Right cardiac atrium (tissue), 5 donors: Measurements from ENCODE around the gene TLE3. TPM values are rescaled to one million over a fixed set of nuclear protein-coding genes. Genes with fewer than 3 reads are reported as not detected.
A peak's percentile ranks its signal among the peaks of the same experiment; 100 is the strongest.

Source experiments
- ATAC-seq, 2 donors: fragments of 200-7000 bp; cut with Tn5 transposase; one replicate each; pipeline versions ENCODE4 v1.8.0 to v1.9.1; 2020; ENCODE audit warnings: moderate library complexity in 2 of 2, mild to moderate bottlenecking in 1 of 2
- DNase-seq, 3 donors: peaks; one replicate each; pipeline ENCODE4 v3.0.0-alpha.2; 2020
- H3K27ac ChIP-seq: one replicate; pipeline ENCODE4 v1.5.1; 2013; ENCODE audit warnings: mild to moderate bottlenecking, low read length, control low read depth, moderate library complexity
- H3K27me3 ChIP-seq: one replicate; pipeline ENCODE4 v1.6.1; 2013; ENCODE audit not compliant: control insufficient read depth, insufficient read depth
- H3K4me1 ChIP-seq: one replicate; pipeline ENCODE4 v1.6.1; 2013; ENCODE audit warnings: low read length; ENCODE audit not compliant: control insufficient read depth, insufficient read depth
- H3K4me3 ChIP-seq: one replicate; pipeline ENCODE4 v1.5.1; 2013; ENCODE audit warnings: low read length, control low read depth
- H3K9me3 ChIP-seq: one replicate; pipeline ENCODE4 v1.6.1; 2013; ENCODE audit warnings: low read length; ENCODE audit not compliant: control insufficient read depth
- WGBS: extraction: QIAGEN DNeasy Blood & Tissue Kit; methylation state at CpG from one replicate; pipeline ENCODE4 v1.1.7; 2013; 5-methylcytosine and 5-hydroxymethylcytosine counted together
- intact Hi-C, 4 donors: fragments of 100-400 bp; cut with DNase I; formaldehyde crosslinking; loops; one replicate each; pipeline versions ENCODE4 v1.11.0 to v1.14.0; 2022 to 2023
- polyA plus RNA-seq: library from polyadenylated mRNA; stranded (reverse); fragments of 200-250 nt; gene quantifications from one replicate; pipeline ENCODE4 v1.2.3, GENCODE V29; 2013
- total RNA-seq, 4 donors: library from RNA; stranded (reverse); fragmentation: NEBNext Ultra II Directional; extraction: Animal tissue kit (Norgen Biotek cat#: 25700); gene quantifications; one replicate each; pipeline ENCODE4 v1.2.1, GENCODE V29; 2021
- donor health status: healthy with polysubstance abuse.
- donor health status: DM: no; HTN: yes; CAD: no.
- donor health status: DM: no; HTN: no; CAD: no.
- donor health status: DM: no; HTN: yes; CAD: no; lungs with severe emphysema.
- donor health status: DM: yes; HTN: yes; CAD: no.

Gene TLE3
- total and polyA plus RNA-seq, 5 donors = 10.7 to 35.4 (median 23.5) TPM

GRCh38 chr15:70068783-70069565, 28.7 kb downstream of the TLE3 start:
- no peak for ATAC-seq
- intact Hi-C loops = no loop called here
- peaks cover 6% of the 10 kb centered on the region for H3K4me1 ChIP-seq

GRCh38 chr15:70067681-70068080, 30.0 kb downstream of the TLE3 start:
- no peak overlapping the region for H3K4me3 ChIP-seq
- ATAC-seq (no peak), DNase-seq (no peak)
- intact Hi-C loops = no loop called here
- H3K27ac ChIP-seq = no peak overlapping the region
- H3K4me1 ChIP-seq = peaks cover 6% of the 10 kb centered on the region
- WGBS = 79% methylated on average over 6 of the region's 6 CpGs
- no peaks in the 10 kb centered on the region for H3K9me3 ChIP-seq
- no peaks in the 10 kb centered on the region for H3K27me3 ChIP-seq

More at GRCh38 chr15:70068783-70069565, 28.7 kb downstream of the TLE3 start:
- no peak overlapping the region for H3K4me3 ChIP-seq
- WGBS = 76% methylated on average over 9 of the region's 9 CpGs
- H3K27me3 ChIP-seq = no peaks in the 10 kb centered on the region
- DNase-seq = peak in 1 of 3 donors; percentile 3
- no peak overlapping the region for H3K27ac ChIP-seq
- no peaks in the 10 kb centered on the region for H3K9me3 ChIP-seq

GRCh38 chr15:70067011-70067410, 30.7 kb downstream of the TLE3 start:
- Histone ChIP-seq H3K4me3 (no peak overlapping the region), H3K9me3 (no peaks in the 10 kb centered on the region), H3K27me3 (no peaks in the 10 kb centered on the region), H3K4me1 (peaks cover 6% of the 10 kb centered on the region), H3K27ac (no peak overlapping the region)
- DNase-seq = no peak
- intact Hi-C loops = no loop called here
- WGBS = 96% methylated on average over 2 of the region's 2 CpGs
- no peak for ATAC-seq

GRCh38 chr15:70066447-70066846, 31.3 kb downstream of the TLE3 start:
- DNase-seq (no peak), ATAC-seq (no peak)
- no peak overlapping the region for H3K27ac ChIP-seq
- no peaks in the 10 kb centered on the region for H3K9me3 ChIP-seq
- H3K4me3 ChIP-seq = no peak overlapping the region
- WGBS = 82% methylated on average over 5 of the region's 5 CpGs
- no peaks in the 10 kb centered on the region for H3K27me3 ChIP-seq
- H3K4me1 ChIP-seq = peaks cover 6% of the 10 kb centered on the region
- intact Hi-C loops = no loop called here

- DNase-seq = no peak
- peaks cover 6% of the 10 kb centered on the region for H3K4me1 ChIP-seq
- no peak overlapping the region for H3K4me3 ChIP-seq
- intact Hi-C loops = no loop called here
- ATAC-seq = no peak
- H3K27me3 ChIP-seq = no peaks in the 10 kb centered on the region
- no peak overlapping the region for H3K27ac ChIP-seq
- H3K9me3 ChIP-seq = no peaks in the 10 kb centered on the region
- 91% methylated on average over 12 of the region's 12 CpGs for WGBS
Observed at GRCh38 chr15:70066004-70066403, 31.7 kb downstream of the TLE3 start.

GRCh38 chr15:70065006-70065722, 32.6 kb downstream of the TLE3 start:
- Histone ChIP-seq H3K4me3 (no peak overlapping the region), H3K4me1 (peaks cover 2% of the 10 kb centered on the region), H3K9me3 (no peaks in the 10 kb centered on the region), H3K27me3 (no peaks in the 10 kb centered on the region), H3K27ac (no peak overlapping the region)
- ATAC-seq (no peak), DNase-seq (no peak)
- 58% methylated on average over 6 of the region's 6 CpGs for WGBS
- intact Hi-C loops = no loop called here

- H3K4me1 ChIP-seq = peaks cover 2% of the 10 kb centered on the region
- no peak overlapping the region for H3K4me3 ChIP-seq
- DNase-seq (no peak), ATAC-seq (no peak)
- no peaks in the 10 kb centered on the region for H3K27me3 ChIP-seq
- no peaks in the 10 kb centered on the region for H3K9me3 ChIP-seq
- H3K27ac ChIP-seq = no peak overlapping the region
- 72% methylated on average over 4 of the region's 4 CpGs for WGBS
- intact Hi-C loops = no loop called here
Observed at GRCh38 chr15:70064441-70064840, 33.3 kb downstream of the TLE3 start.

- Histone ChIP-seq H3K4me3 (no peak overlapping the region), H3K4me1 (peaks cover 2% of the 10 kb centered on the region), H3K9me3 (no peaks in the 10 kb centered on the region), H3K27ac (no peak overlapping the region), H3K27me3 (no peaks in the 10 kb centered on the region)
- intact Hi-C loops = no loop called here
- WGBS = 91% methylated on average over 7 of the region's 7 CpGs
- no peak for DNase-seq
- no peak for ATAC-seq
Observed at GRCh38 chr15:70063980-70064379, 33.7 kb downstream of the TLE3 start.

GRCh38 chr15:70063261-70063925, 34.3 kb downstream of the TLE3 start:
- Histone ChIP-seq H3K4me3 (no peak overlapping the region), H3K27ac (no peak overlapping the region), H3K27me3 (no peaks in the 10 kb centered on the region), H3K9me3 (no peaks in the 10 kb centered on the region), H3K4me1 (peaks cover 2% of the 10 kb centered on the region)
- 84% methylated on average over 17 of the region's 17 CpGs for WGBS
- DNase-seq = no peak
- intact Hi-C loops = no loop called here
- no peak for ATAC-seq

GRCh38 chr15:70062321-70062956, 35.3 kb downstream of the TLE3 start:
- peak; percentile 64 to 88 (median 88) for DNase-seq
- H3K27me3 ChIP-seq = no peaks in the 10 kb centered on the region
- intact Hi-C loops = no loop called here
- peaks cover 2% of the 10 kb centered on the region for H3K4me1 ChIP-seq
- 38% methylated on average over 29 of the region's 29 CpGs for WGBS
- peak; percentile 81 to 88 for ATAC-seq
- no peak overlapping the region for H3K4me3 ChIP-seq
- H3K27ac ChIP-seq = no peak overlapping the region
- H3K9me3 ChIP-seq = no peaks in the 10 kb centered on the region
